ENCODE results near the gene NIFK. TPM values are rescaled to one million over a fixed set of nuclear protein-coding genes. Genes with fewer than 3 reads are reported as not detected.
"Not testable (repeated sequence)": the region's sequence is repeated elsewhere in the genome, so short reads cannot be mapped to it uniquely, and the experiment has no call there.

The NIFK gene
- total RNA-seq, 1 experiment from 2014 or later, result 41.2 TPM

DNA sequence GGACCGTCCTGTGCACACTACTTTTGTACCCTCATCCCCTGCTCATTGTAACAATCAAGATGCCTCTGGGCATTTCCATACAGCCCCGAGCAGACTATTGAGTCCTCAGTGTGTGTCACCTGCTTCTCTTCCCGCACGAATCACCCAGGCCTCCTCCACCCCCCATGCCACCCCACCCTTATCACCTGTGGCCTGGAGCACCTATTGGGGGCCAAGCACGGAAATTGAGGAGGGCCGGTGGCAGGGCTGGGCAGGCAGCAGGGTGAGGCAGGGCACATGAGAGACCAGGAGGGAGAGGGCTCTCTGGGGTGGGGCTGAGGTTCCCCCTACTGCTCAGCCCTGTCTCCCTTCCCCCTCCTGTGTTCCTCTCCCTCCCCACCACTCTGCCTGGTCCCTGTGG is 4.3 kb upstream of the NIFK start:
- DNase-seq (ENCODE audit: low read depth), result no peak
- in situ Hi-C loops (cut with HindIII; ENCODE audit: low pct_unique_long_range_greater_than_20kb, low sequenced_read_pairs), result no loop called here

DNA sequence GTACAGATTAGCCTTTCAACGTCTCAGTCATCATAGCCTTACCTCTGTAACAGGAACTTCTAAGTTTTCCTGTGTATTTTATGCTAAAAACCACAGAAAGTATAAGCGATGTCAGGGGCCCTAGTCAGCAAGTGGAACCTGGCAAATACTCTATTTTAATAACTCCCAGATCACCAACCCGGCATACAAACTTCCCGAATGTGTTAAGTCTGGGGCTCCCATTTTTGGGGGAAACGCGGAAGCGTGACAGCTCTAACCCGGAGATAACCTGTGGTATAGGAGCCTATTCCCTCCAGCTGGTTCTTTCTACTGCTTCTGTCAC is 574 bp downstream of the NIFK start:
- in situ Hi-C loops (cut with HindIII; ENCODE audit: low pct_unique_long_range_greater_than_20kb, low sequenced_read_pairs), result no loop called here
- no peak for DNase-seq (ENCODE audit: low read depth)

DNA sequence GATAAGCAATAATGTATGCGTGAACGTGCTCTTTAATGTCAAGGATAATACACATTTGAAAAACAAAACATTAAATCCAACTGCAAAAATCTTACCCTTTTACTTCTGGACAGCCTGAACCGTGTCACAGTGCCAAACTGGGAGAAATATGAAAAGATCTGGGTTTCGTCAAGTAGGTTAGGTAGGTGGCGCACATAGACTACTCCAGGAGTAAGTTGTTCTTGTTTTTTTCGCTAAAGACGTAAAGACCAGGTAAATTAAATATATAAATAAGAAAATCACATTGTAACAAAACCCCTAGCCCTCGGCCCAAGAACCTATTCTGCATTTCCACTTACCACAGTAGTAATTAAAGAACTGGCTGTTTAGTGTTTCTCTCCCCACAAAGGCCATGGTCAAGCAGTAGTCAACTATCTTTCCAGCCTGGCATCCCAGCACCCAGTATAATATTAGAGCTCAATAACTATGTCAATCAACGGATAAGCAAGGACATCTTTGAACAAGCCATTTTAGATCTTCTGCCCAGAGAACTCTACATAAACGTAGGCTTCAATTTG is 1.1 kb downstream of the NIFK start:
- DNase-seq (ENCODE audit: low read depth), result peak; percentile 48
- in situ Hi-C loops (cut with HindIII; ENCODE audit: low pct_unique_long_range_greater_than_20kb, low sequenced_read_pairs), result no loop called here

DNA sequence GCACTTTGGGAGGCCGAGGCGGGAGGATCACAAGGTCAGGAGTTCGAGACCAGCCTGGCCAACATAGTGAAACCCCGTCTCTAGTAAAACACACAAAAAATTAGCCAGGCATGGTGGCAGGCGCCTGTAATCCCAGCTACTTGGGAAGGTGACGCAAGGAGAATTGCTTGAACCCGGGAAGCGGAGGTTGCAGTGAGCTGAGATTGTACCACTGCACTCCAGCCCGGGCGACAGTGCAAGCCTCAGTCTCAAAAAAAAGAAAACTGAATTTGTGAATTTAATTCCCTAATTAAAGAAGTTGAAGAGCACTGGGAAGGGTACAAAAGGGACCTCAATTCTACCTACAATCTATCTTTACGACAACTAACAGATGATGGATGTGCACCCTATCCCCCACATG is 2.1 kb downstream of the NIFK start:
- DNase-seq (ENCODE audit: low read depth); in situ Hi-C loops (cut with HindIII; ENCODE audit: low pct_unique_long_range_greater_than_20kb, low sequenced_read_pairs): not testable (repeated sequence)

DNA sequence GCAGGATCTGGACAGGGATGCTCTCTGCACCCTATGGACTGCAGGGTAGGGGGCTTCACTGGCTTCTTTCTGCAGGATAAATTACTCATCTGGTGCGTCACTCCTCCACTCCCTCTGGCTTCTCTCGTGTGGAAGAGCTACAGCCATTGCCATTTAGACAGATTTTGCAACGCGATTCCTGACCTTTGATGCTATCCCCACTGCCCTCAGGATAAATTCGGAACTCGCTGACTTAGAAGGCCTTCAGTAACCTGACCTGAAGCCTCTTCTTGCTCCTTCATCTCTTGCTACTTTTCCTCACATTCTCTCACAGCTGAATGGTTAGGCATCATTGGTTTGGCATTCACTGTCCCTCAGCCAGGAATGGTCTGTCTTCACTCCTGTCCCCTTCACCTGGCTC is 5.3 kb downstream of the NIFK start:
- DNase-seq (ENCODE audit: low read depth), result no peak
- in situ Hi-C loops (cut with HindIII; ENCODE audit: low pct_unique_long_range_greater_than_20kb, low sequenced_read_pairs), result no loop called here

DNA sequence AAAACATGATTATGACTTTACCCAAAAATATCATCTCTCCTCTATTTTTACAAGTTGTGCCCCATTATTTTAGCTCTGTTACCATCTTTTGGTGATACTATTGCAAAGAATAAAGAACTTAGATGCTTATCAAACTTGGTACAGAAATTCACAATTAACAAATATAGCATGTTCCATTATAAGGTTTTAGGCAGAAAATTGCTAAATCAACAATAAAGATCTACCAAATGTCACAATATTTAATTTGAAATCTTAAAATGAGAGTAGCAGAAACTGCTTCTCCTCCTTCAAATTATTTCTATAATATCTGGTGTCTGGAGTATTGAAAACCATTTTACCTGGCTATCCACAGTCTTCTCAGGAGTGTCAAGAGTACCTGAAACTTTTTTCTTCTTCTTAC is 8.7 kb downstream of the NIFK start:
- no peak for DNase-seq (ENCODE audit: low read depth)
- in situ Hi-C loops (cut with HindIII; ENCODE audit: low pct_unique_long_range_greater_than_20kb, low sequenced_read_pairs), result loop anchor here (10.0 kb wide), 1 partner anchor 203 kb away; no protein-coding TSS in a partner anchor

DNA sequence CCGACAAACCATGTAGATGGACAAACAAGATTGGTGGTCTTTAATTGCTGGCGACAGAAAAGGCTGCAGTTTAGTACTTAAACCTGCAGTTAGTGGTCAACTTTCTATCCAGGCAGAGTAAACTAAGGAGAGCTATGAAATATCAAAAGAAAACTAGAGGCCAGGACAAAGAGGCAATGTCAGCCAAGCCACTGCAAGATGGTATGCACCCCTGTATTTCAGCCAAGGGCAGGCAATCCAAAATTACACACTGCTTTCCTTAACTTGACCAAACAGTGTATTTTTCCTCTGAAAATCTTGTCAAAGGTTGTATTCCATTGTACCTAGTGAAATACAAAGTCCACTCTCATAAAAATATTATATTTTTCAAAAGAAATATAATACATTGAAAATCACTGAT is 9.3 kb downstream of the NIFK start:
- DNase-seq (ENCODE audit: low read depth), result no peak
- in situ Hi-C loops (cut with HindIII; ENCODE audit: low pct_unique_long_range_greater_than_20kb, low sequenced_read_pairs), result loop anchor here (10.0 kb wide), 1 partner anchor 203 kb away; no protein-coding TSS in a partner anchor

DNA sequence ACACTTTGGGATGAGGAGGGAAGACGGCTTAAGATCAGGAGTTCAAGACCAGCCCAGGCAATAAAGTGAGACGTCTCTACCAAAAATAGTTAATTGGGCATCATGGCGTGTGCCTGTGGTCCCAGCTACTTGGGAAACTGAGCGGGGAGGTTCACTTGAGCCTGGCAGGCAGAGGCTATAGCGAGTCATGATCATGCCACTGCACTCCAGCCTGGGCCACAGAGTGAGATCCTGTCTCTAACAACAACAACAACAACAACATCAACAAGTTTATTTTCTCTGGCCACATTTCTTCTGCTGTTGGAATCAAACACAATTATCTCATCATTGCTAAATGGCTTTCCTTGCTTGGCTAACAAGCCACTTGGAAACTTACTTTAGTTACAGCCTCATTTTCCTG is 13.4 kb downstream of the NIFK start:
- in situ Hi-C loops (cut with HindIII; ENCODE audit: low pct_unique_long_range_greater_than_20kb, low sequenced_read_pairs), result loop anchor here (10.0 kb wide), 1 partner anchor 199 kb away; no protein-coding TSS in a partner anchor
- no peak for DNase-seq (ENCODE audit: low read depth)

DNA sequence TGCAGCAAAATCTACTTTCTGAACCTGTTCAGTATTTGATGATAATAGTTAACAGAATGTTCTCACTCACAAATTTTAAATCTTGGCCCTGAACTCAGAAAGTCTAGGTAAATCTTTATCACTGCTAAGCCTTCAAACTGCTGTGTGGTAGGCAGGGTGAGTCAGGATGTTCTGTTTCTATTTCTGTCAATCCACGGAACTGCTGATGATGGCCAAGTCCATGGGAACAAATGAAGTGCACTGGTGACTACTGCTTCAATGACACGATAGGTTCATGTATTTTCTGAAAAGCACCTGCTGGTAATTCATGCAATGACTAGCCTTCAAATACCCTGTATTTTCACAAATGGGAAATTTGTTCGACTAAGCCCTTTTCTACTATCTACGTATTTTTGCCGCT is 14.2 kb downstream of the NIFK start:
- in situ Hi-C loops (cut with HindIII; ENCODE audit: low pct_unique_long_range_greater_than_20kb, low sequenced_read_pairs), result loop anchor here (10.0 kb wide), 1 partner anchor 198 kb away; no protein-coding TSS in a partner anchor
- no peak for DNase-seq (ENCODE audit: low read depth)

DNA sequence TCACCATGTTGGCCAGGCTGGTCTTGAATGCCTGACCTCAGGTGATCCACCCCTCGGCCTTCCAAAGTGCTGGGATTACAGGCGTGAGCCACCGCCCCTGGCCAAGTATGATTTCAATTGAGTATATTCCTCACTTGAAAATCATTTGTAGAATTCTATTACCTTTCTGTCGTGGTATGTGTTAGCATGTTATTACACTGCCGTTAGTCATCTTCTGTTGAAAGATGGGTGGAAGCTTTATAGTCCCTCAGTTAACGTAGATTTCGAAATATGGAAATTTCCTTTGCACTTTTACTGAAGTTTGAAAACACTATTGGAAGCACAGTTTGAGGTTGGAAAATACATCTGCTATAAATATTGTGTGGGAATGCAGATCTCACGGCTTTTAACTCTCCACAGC is 14.7 kb downstream of the NIFK start:
- no peak for DNase-seq (ENCODE audit: low read depth)
- in situ Hi-C loops (cut with HindIII; ENCODE audit: low pct_unique_long_range_greater_than_20kb, low sequenced_read_pairs), result loop anchor here (10.0 kb wide), 1 partner anchor 197 kb away; no protein-coding TSS in a partner anchor

DNA sequence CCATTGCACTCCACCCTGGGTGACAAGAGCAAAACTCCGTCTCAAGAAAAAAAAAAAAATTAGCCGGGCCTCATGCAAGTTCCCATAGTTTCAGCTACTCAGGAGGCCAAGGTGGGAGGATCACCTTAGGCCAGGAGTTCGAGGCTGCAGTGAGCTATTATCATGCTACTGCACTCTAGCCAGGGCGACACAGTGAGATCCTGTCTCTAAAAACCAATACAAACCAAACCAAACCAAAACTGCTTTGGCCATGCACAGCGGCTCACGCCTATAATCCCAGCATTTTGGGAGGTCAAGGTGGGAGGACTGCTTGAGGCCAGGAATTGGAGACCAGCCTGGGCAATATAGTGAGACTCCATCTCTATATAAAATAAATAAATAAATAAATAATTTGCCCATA is 19.1 kb downstream of the NIFK start:
- in situ Hi-C loops (cut with HindIII; ENCODE audit: low pct_unique_long_range_greater_than_20kb, low sequenced_read_pairs), result no loop called here
- no peak for DNase-seq (ENCODE audit: low read depth)

DNA sequence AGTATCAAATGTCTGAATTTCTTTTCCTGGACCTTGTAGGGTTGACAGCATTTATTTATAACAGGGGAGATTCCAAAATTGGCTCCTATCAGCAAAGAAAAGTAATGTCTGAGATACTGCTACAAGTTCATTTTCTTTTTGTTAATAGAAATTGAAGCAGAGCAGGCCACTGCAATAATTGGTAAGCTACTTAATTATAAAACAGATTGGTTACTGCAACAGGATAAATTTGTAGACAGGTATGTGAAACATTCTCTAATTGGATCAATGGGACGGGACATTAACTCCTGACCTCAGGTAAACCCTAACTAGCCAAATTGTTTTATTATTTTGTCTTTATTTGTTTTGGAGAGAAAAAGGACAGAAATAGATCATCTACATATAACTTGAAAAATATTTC is 20.5 kb downstream of the NIFK start:
- in situ Hi-C loops (cut with HindIII; ENCODE audit: low pct_unique_long_range_greater_than_20kb, low sequenced_read_pairs), result no loop called here

DNA sequence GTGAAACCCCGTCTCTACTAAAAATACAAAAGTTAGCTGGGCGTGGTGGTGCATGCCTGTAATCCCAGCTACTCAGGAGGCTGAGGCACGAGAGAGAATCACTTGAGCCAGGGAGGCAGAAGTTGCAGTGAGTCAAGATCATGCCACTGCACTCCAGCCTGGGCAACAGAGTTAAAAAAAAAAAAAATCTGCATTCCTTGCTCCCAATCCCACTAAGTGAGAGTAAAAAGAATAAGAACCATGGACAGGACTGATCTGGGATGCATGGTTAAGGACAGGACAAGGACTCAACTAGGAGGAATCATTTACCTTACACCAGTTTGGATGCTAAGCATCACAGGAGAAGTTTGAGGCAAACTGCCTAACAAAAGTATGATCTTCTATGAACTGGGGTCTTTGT is 25.2 kb downstream of the NIFK start:
- in situ Hi-C loops (cut with HindIII; ENCODE audit: low pct_unique_long_range_greater_than_20kb, low sequenced_read_pairs); DNase-seq (ENCODE audit: low read depth): not testable (repeated sequence)

More for the DNA sequence above, 20.5 kb downstream of the NIFK start:
- no peak for DNase-seq (ENCODE audit: low read depth)

DNA sequence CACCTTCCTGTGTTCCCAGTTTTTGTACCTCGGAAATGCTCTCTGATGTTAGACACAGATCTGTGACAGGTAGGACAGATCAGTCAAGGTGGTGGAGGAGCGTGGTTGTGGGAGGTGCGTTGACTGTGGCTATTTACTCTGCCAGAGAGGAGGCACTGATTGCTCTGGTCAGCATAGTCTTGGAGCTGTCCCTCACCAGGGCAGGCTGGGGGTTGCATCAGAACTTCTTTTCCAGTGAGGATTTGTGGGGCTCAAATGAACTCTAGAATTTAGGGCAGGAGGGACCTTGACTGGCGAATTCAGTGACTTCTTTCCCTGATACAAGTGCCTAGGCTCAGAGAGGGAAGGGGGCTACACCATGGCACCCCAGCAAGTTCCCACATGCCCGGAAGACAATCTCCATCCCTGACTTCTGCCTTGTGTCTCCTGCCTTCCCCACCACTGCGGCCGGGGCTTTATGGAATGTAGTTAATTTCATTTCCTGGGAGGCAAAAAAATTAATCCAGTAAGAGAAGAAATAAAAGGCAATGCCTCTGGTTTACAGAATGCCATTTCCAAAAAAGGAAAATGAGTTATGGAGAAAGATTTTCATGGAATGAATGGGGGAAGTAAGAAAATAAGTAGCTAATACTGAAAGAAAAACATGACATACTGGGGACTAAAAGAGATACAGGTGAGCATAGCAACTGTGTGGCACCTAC is 26.1 kb downstream of the NIFK start:
- in situ Hi-C loops (cut with HindIII; ENCODE audit: low pct_unique_long_range_greater_than_20kb, low sequenced_read_pairs), result no loop called here
- no peak for DNase-seq (ENCODE audit: low read depth)

DNA sequence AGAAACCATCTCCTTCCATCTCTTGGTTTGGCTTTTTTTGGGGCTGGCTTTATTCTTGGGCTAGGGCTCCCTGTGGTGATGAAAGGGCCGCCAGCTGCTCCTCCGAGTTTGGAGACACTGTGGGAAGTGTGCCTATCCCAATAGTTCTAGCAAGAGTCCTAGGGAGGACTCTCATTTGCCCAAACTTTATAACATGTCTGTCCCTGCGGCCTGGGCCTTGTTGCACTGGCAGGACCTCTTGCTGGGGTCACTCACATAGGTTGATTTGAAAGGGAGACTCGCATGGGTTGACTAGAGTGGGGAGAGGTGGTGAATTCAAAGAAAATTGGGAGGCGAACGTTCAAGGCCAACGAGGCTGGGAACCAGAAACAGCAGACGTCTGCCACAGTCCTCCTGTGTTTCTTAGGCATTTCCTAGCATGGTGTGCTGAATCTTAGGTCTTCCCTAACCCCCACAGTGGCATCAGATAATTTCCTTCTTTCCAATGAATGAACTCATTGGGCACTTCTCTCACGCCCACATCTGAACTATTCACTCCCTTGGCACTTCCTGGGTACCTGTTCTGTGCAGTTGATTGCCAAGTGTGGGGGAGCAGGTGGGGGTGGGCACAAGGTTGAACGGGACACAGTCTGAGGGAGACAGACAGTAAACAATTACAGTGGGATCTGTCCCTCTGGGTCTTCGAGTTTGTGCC is 26.8 kb downstream of the NIFK start:
- DNase-seq (ENCODE audit: low read depth), result no peak
- in situ Hi-C loops (cut with HindIII; ENCODE audit: low pct_unique_long_range_greater_than_20kb, low sequenced_read_pairs), result no loop called here

DNA sequence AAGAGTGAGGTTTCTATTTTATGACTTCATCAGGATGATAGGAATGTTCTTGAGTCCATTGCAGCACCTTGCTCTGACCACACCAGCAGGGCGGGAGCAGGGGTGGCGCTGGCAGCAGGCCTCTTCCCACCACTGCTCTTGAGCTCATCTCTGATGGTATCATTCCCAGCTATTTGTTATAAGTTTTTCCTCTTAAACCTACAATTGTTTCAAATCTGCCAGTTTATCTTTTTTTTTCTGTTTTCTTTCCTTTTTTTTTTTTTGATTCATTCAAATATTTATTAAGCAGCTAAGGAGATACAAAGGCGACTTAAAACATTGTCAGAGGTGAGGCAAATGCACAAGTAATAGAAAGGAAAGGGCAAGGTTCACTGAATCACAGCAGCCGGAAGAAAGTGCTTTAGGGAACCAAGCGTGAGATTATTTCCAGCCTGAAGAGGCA is 28.7 kb downstream of the NIFK start:
- peak; percentile 93 for DNase-seq (ENCODE audit: low read depth)
- in situ Hi-C loops (cut with HindIII; ENCODE audit: low pct_unique_long_range_greater_than_20kb, low sequenced_read_pairs), result no loop called here

DNA sequence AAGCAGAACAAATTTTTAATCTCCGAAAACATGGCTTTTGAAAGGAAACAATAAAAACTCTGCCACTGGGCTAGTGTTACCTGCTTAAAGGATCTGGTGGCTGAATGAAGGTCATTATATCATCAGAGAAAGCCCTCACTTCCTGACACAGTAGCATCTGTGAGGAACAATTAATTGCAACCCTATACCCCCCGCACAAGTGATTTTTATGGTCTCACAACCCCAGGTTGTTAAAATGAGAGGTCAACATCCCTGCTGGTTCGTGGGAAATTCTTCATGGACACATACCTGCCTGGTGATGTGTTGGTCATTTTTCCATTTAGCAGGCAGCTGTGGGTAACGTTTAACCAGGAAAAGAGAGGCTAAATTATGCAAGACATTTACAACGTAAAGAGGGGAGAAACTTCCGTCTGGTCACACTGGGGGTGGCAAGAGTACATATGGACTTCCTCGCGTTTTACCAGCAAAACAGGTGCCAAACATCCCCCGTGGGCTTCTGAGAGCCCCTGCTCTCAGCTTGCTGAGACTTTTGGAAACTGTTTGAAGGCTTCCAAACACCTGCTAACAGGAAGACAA is 29.2 kb downstream of the NIFK start:
- DNase-seq (ENCODE audit: low read depth), result peak; percentile 96
- in situ Hi-C loops (cut with HindIII; ENCODE audit: low pct_unique_long_range_greater_than_20kb, low sequenced_read_pairs), result no loop called here

DNA sequence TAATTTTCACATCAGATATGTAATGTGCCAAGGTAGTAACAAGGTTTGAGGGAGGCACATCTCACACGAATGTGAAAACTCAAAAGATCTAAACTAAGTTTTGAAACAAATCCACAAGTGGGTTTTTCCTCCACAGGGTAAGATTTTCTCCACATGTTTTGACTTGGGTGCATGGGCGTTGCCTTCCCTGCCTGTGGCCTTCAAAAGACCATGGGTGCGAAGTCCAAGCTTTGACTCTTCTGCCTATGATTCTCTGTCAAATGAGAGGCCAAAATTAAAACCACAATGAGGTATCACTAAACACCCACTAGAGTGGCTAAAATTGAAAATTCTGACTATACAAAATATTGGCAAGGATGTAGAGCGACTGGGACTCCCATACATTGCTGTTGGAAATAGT is 30.7 kb downstream of the NIFK start:
- DNase-seq (ENCODE audit: low read depth), result no peak
- in situ Hi-C loops (cut with HindIII; ENCODE audit: low pct_unique_long_range_greater_than_20kb, low sequenced_read_pairs), result no loop called here

DNA sequence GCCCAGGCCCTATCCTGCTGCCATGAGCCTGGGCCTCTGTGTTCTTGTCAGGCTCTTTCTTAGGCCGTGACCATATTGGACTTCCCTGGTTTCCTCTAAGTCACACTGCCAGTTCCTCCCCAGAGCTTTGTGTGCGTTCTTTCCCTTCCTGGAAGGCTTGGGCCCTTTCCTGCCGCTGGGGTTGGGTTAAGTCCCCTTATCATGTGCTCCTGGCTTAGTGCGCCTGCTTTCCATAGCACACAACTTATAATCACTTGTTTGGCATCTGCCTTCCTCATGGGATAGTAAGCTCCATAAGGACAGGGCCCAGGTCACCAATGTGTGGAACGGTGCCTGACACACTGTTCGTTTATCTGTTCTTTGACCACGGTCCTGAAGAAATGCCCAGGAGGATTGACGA is 31.3 kb downstream of the NIFK start:
- in situ Hi-C loops (cut with HindIII; ENCODE audit: low pct_unique_long_range_greater_than_20kb, low sequenced_read_pairs), result no loop called here
- DNase-seq (ENCODE audit: low read depth), result no peak

Data from Caki2 (cell line).